GM08714 (cell line): ENCODE data around the gene PIK3AP1.

Source experiments
- H3K4me3 ChIP-seq: fragments of 200-500 bp; sonication (Bioruptor generic); 2 replicates; pipeline ENCODE4 v1.5.1; 2014; ENCODE audit warnings: mild to moderate bottlenecking, low read length, inconsistent platforms
- ZNF274 ChIP-seq: IDR thresholded peaks from 2 replicates; pipeline ENCODE4 v1.6.1; 2012; ENCODE audit warnings: mild to moderate bottlenecking, low read depth, low read length

Gene PIK3AP1

GRCh38 chr10:96657385-96657784 is 62.9 kb downstream of the PIK3AP1 start:
- H3K4me3 ChIP-seq: no peak overlapping the region
- TF ChIP-seq ZNF274: no peak

DNA sequence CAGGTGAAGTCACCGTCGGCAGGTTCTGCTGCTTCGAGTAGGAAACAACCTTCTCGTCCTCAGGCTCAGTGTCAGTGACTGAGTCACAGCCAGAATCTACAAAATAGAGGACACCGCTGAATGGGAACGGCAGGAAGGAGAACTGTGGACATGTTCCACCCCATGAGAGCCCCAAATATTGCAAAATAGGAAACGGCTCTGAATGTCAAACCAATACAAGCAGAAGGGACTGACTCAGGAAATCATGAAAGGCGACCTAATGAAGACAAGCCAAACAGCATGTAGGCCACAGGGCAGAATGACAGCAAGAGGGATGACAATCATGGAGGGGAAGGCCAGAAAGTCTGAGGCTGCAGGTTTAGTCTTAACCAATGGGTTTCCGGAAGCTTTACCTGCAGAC is 63.5 kb downstream of the PIK3AP1 start:
- H3K4me3 ChIP-seq: no peak overlapping the region
- TF ChIP-seq ZNF274: no peak

DNA sequence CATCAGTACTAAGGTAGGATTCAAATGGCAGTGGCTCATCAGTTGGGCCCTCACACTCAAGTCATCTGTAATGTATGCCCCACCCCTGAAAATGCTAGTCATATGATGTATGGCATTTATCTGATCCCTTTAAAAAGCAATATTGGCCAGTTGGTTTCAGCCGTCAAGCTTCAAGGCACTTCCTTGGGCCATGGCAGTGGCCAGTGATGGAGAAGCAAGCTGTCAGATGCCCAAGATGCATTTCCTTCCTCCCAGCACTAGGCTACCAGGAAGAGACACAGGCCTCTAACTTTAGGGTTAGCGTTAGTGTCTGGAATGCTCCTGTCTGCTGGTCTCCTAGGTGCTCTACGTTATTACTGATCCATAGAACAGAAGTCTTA is 64.1 kb downstream of the PIK3AP1 start:
- no peak overlapping the region for H3K4me3 ChIP-seq
- no peak for TF ChIP-seq ZNF274

DNA sequence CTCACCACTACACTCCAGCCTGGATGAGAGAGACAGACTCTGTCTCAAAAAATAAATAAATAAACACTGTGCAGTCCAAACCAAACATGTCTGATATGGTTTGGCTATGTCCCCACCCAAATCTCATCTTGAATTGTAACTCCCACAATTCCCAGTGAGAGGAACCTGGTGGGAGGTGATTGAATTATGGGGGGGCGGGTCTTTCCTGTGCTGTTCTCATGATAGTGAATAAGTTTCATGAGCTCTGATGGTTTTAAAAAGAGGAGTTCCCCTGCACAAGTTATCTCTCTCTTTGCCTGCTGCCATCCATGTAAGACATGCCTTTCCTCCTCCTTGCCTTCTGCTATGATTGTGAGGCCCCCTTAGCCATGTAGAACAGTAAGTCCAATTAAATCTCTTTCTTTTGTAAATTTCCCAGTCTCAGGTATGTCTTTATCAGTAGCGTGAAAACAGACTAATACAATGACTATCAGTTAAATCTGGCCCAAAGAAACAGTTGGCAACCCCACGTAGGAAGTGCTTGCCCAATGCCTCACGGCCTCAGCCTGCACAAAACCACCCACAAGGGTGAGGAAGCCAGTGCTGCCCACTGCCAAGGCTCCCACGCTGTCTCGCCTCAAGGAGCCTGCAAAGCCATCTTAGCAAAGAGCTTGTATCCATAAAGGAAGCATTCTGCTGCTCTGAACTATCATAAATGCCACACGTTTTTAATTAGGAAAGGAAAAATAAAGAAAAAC is 64.7 kb downstream of the PIK3AP1 start:
- TF ChIP-seq ZNF274: no peak
- H3K4me3 ChIP-seq: no peak overlapping the region

DNA sequence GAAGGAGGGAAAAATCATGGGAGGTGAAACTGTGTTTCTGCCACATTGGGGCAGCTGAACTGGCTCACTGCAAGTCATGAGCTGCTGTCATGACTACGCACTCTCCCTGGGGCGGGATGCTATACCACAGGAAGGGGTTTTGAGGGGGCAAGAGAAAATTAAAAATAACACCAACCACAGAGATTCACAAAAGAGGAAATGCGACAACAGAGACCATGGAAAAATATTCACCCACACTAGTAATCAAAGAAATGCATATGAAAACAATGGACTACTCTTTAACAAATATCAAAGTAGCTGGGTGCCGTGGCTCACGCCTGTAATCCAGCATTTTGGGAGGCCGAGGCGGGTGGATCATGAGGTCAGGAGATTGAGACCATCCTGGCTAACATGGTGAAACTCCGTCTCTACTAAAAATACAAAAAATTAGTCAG is 68.3 kb downstream of the PIK3AP1 start:
- H3K4me3 ChIP-seq: no peak overlapping the region; the same call in 1 of the 2 replicates
- TF ChIP-seq ZNF274: no peak

GRCh38 chr10:96650958-96651357 is 69.4 kb downstream of the PIK3AP1 start:
- no peak for TF ChIP-seq ZNF274
- no peak overlapping the region for H3K4me3 ChIP-seq

DNA sequence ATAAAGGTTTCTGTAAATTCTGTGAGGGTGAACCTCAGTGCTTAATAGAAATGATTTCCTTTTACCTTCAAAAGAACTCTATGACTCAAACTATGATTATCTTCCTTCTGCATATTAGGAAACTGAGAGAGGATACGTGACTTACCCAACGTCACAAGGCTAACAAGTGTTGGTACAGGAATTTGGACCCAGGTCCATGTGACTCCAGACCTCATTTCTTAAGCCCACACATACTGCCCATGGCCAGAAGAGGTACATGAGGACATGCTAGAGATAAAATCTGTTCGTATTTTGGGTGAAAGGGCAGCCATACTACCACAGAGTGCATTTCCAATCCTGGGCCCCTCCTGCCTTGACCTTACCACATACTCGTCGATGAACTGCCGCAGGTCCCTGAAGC is 72.0 kb downstream of the PIK3AP1 start:
- no peak overlapping the region for H3K4me3 ChIP-seq
- no peak for TF ChIP-seq ZNF274

DNA sequence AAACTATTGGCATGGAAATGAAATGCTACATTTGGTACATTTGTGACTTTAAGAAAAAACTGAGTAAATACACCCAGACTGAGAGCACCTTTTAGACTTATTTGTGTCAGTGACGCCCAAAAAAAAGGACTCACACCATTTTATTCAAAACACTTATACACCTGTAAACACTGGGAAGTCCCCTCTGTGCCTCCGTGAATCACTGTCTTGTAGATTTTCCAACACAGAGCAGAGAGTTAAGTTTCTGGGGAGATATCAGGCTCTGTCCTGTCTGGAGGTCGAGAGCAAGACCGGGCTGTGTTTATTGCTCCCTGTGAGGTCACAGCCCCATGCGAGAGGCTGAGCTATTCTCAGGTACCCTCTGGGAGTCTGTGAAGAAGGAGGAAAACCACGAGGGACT is 72.8 kb downstream of the PIK3AP1 start:
- no peak overlapping the region for H3K4me3 ChIP-seq
- TF ChIP-seq ZNF274: no peak

DNA sequence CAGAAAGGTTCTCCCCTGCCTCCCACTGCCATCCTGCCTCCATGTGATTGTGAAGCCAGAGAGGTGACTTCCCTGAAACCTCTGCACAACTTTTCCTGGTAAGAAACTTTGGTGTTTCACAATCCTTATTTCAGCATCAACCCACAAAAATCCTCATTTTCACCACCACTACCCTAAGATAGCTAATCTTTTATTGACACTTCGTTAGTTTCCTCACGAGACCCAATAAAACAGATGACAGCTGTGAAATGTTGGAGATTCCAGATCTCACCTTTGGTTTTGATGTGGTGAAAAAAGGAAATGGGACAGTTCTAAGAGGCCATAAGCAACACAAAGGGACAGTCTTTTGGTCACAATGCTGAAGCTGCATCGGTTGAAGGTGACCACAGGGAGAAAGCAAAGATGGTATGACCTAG is 73.6 kb downstream of the PIK3AP1 start:
- TF ChIP-seq ZNF274: no peak
- no peak overlapping the region for H3K4me3 ChIP-seq

- H3K4me3 ChIP-seq: no peak overlapping the region
- no peak for TF ChIP-seq ZNF274
Measured at GRCh38 chr10:96646301-96646700, 74.0 kb downstream of the PIK3AP1 start.

GRCh38 chr10:96645191-96645721 is 75.1 kb downstream of the PIK3AP1 start:
- no peak overlapping the region for H3K4me3 ChIP-seq
- no peak for TF ChIP-seq ZNF274

- H3K4me3 ChIP-seq: no peak overlapping the region
- TF ChIP-seq ZNF274: no peak
Measured at GRCh38 chr10:96643920-96644319, 76.4 kb downstream of the PIK3AP1 start.

- no peak for TF ChIP-seq ZNF274
- H3K4me3 ChIP-seq: no peak overlapping the region
Measured at GRCh38 chr10:96642973-96643372, 77.3 kb downstream of the PIK3AP1 start.

GRCh38 chr10:96642530-96642929 is 77.8 kb downstream of the PIK3AP1 start:
- TF ChIP-seq ZNF274: no peak
- no peak overlapping the region for H3K4me3 ChIP-seq

GRCh38 chr10:96641396-96642295 is 78.7 kb downstream of the PIK3AP1 start:
- no peak for TF ChIP-seq ZNF274
- H3K4me3 ChIP-seq: no peak overlapping the region
